Activated CD8-positive, alpha-beta memory T cell treated with anti-CD3 and anti-CD28 coated beads, Interleukin-2, amount 10 ng/mL, durations not matched to agents 7 days and 5 days (primary cell): ENCODE measurements around the gene ETFA. TPM values are rescaled to one million over a fixed set of nuclear protein-coding genes. Genes with fewer than 3 reads are reported as not detected.

Experiments used
- ATAC-seq: fragments of 150-1000 bp; cut with Tn5 transposase; one replicate; pipeline ENCODE4 v1.10.0; 2021; ENCODE audit warnings: moderate library complexity
- CTCF ChIA-PET: fragments of 350-600 bp; sonication (Branson Sonifier 250); formaldehyde crosslinking; loops from one replicate; lab custom pipeline; 2021; ENCODE audit warnings: antibody characterized with exemption; lab: Charles Lee
- DNase-seq: peaks from one replicate; pipeline ENCODE4 v3.0.0-alpha.2; 2020
- H3K27ac Mint-ChIP-seq: one replicate; pipeline ENCODE4 v1.8.0; 2021; ENCODE audit warnings: mild to moderate bottlenecking, mixed read lengths
- H3K27me3 Mint-ChIP-seq: one replicate; pipeline ENCODE4 v1.8.0; 2021; ENCODE audit warnings: mixed read lengths
- H3K36me3 Mint-ChIP-seq: one replicate; pipeline ENCODE4 v1.8.0; 2021; ENCODE audit warnings: mild to moderate bottlenecking, mixed read lengths
- H3K4me1 Mint-ChIP-seq: one replicate; pipeline ENCODE4 v1.8.0; 2021; ENCODE audit warnings: mixed read lengths
- H3K4me3 Mint-ChIP-seq: one replicate; pipeline ENCODE4 v1.8.0; 2021; ENCODE audit warnings: mild to moderate bottlenecking, moderate library complexity, mixed read lengths
- H3K9me3 Mint-ChIP-seq: one replicate; pipeline ENCODE4 v1.8.0; 2022; ENCODE audit warnings: low read depth, mixed read lengths
- total RNA-seq, 2 experiments: library from RNA; stranded (reverse); gene quantifications; one replicate each; pipeline ENCODE4 v1.2.3, GENCODE V29; 2021

ETFA gene
- total RNA-seq, 2 experiments from 2014 or later, result 119 to 142 TPM

DNA sequence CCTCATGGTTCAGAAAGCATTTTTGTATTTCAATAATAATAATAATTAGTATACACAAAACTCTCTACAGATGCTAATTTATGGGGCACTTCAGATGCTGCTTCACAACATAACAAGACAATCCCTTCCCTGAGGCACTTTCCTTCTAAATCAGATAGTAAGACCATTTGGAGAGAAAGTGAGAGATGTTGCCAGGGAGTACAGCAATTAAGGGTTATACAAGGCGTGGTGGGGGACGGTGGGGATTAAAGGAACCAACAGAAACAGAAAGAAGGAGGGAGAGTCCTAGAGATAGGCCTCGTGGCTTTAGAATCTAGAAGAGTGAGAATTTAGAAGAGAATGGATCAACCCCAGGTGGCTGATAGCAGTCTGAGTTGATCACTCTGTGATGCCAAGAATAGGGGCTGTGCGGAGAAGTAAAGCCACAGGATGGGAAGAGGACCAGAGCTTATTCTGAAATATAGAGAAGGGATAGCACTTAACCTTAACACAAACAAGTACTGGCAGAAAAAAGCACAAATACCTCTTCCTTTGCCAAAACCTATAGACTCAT is 76.9 kb downstream of the ETFA start:
- H3K4me1 Mint-ChIP-seq, result no peaks in the 10 kb centered on the region
- peaks cover 4% of the 10 kb centered on the region for H3K36me3 Mint-ChIP-seq
- no peaks in the 10 kb centered on the region for H3K27me3 Mint-ChIP-seq
- H3K27ac Mint-ChIP-seq, result no peak overlapping the region
- H3K9me3 Mint-ChIP-seq, result no peaks in the 10 kb centered on the region
- DNase-seq, result no peak
- CTCF ChIA-PET, result interaction anchor here (1.0 to 1.6 kb wide), 3 partner anchors 9 to 42 kb away, joined by 3 to 5 read pairs (median 3); no protein-coding TSS in a partner anchor
- no peak overlapping the region for H3K4me3 Mint-ChIP-seq
- no peak for ATAC-seq

DNA sequence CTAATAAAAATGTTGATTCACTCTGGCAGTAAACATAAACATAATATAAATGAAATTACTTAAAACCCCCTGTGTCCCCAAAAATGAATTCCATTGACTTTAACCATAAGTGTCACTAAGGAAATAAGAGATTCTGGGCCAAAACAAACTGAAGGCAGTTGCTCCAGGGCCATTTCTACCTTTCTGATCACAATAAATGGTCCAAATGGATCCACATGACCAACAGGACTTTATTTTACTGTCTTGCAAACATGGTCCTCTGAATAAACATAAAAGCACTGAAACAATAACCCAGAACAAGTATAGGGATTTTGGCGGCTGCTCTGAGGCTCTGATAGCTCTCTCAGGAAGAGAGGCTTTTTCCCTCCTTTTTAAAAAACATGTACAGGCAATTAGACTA is 77.3 kb downstream of the ETFA start:
- Mint-ChIP-seq H3K4me1 (no peaks in the 10 kb centered on the region), H3K4me3 (no peak overlapping the region), H3K36me3 (peaks cover 4% of the 10 kb centered on the region), H3K9me3 (no peaks in the 10 kb centered on the region), H3K27me3 (no peaks in the 10 kb centered on the region), H3K27ac (no peak overlapping the region)
- DNase-seq, result no peak
- CTCF ChIA-PET, result interaction anchor here (1.0 to 1.5 kb wide), 2 partner anchors 10 to 42 kb away, joined by 3 to 5 read pairs; no protein-coding TSS in a partner anchor
- ATAC-seq, result no peak

GRCh38 chr15:76229266-76229665 is 82.0 kb downstream of the ETFA start:
- ATAC-seq, result no peak
- no peak for DNase-seq
- H3K4me1 Mint-ChIP-seq, result no peaks in the 10 kb centered on the region
- no peaks in the 10 kb centered on the region for H3K27me3 Mint-ChIP-seq
- peaks cover 8% of the 10 kb centered on the region for H3K36me3 Mint-ChIP-seq
- H3K27ac Mint-ChIP-seq, result no peak overlapping the region
- no peaks in the 10 kb centered on the region for H3K9me3 Mint-ChIP-seq
- H3K4me3 Mint-ChIP-seq, result no peak overlapping the region
- CTCF ChIA-PET, result no interaction called here

- CTCF ChIA-PET, result no interaction called here
- ATAC-seq, result no peak
- Mint-ChIP-seq H3K4me3 (no peak overlapping the region), H3K4me1 (peaks cover 3% of the 10 kb centered on the region), H3K27ac (no peak overlapping the region), H3K36me3 (peaks cover 34% of the 10 kb centered on the region), H3K27me3 (no peaks in the 10 kb centered on the region), H3K9me3 (no peaks in the 10 kb centered on the region)
- DNase-seq, result no peak
These were observed 87.7 kb downstream of the ETFA start for GRCh38 chr15:76223521-76223920.

- DNase-seq (no peak), ATAC-seq (no peak)
- Mint-ChIP-seq H3K36me3 (peaks cover 36% of the 10 kb centered on the region), H3K4me1 (peaks cover 6% of the 10 kb centered on the region), H3K9me3 (no peaks in the 10 kb centered on the region), H3K4me3 (no peak overlapping the region), H3K27me3 (no peaks in the 10 kb centered on the region), H3K27ac (no peak overlapping the region)
- CTCF ChIA-PET, result interaction anchor here (1.4 kb wide), 1 partner anchor 32 kb away, joined by 3 read pairs; no protein-coding TSS in a partner anchor
These were observed 89.1 kb downstream of the ETFA start for GRCh38 chr15:76222159-76222558.

DNA sequence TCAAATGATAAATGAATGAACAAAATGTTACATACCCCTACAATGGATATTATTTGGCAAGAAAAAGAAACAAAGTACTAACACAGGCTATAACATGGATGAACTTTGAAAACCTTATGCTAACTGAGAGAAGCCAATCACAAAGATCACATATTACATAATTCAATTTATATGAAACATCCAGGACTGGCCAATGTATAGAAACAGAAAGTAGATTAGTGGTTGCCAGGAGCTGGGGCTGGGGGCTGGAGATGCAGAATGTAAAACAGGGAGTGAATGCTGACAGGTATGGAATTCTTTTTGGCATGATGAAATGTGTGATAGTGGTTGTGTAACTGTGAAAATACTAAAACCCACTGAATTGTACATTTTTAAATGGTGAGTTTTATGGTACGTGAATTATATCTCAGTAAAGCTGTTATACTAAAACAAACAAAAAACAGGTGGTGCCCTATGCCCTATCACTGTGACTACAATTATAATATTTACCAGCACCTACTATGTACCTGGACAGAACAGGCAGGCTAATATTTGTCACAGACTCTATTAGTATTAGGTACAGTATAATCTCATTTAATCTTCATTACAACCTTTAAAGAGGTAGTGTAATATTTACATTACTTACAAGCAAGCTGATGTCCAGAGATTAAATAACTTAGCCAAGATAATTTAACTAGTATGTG is 90.0 kb downstream of the ETFA start:
- peaks cover 37% of the 10 kb centered on the region for H3K36me3 Mint-ChIP-seq
- H3K4me3 Mint-ChIP-seq, result no peak overlapping the region
- CTCF ChIA-PET, result interaction anchor here (1.4 kb wide), 1 partner anchor 31 kb away, joined by 3 read pairs; no protein-coding TSS in a partner anchor
- no peak overlapping the region for H3K27ac Mint-ChIP-seq
- DNase-seq, result no peak
- H3K27me3 Mint-ChIP-seq, result no peaks in the 10 kb centered on the region
- H3K4me1 Mint-ChIP-seq, result peaks cover 10% of the 10 kb centered on the region
- ATAC-seq, result no peak
- no peaks in the 10 kb centered on the region for H3K9me3 Mint-ChIP-seq

DNA sequence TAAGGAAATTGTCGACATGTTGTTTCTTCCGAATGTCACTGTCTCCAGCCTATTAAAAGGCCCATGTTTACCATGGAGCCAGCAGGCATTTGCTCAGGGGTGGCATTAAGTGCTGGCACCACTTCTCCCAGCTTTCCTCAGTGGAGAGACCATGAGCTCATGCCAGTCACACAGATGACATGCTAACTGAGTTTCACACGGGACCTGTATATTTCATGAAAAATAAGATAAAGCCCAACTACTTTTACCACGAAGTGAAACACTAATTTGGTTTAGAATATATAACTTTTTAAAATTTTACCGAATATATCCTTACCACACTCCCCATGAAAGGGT is 93.4 kb downstream of the ETFA start:
- ATAC-seq, result no peak
- H3K27me3 Mint-ChIP-seq, result no peaks in the 10 kb centered on the region
- no peak for DNase-seq
- CTCF ChIA-PET, result no interaction called here
- H3K9me3 Mint-ChIP-seq, result no peaks in the 10 kb centered on the region
- no peak overlapping the region for H3K4me3 Mint-ChIP-seq
- H3K27ac Mint-ChIP-seq, result no peak overlapping the region
- H3K36me3 Mint-ChIP-seq, result peaks cover 29% of the 10 kb centered on the region
- peaks cover 10% of the 10 kb centered on the region for H3K4me1 Mint-ChIP-seq

DNA sequence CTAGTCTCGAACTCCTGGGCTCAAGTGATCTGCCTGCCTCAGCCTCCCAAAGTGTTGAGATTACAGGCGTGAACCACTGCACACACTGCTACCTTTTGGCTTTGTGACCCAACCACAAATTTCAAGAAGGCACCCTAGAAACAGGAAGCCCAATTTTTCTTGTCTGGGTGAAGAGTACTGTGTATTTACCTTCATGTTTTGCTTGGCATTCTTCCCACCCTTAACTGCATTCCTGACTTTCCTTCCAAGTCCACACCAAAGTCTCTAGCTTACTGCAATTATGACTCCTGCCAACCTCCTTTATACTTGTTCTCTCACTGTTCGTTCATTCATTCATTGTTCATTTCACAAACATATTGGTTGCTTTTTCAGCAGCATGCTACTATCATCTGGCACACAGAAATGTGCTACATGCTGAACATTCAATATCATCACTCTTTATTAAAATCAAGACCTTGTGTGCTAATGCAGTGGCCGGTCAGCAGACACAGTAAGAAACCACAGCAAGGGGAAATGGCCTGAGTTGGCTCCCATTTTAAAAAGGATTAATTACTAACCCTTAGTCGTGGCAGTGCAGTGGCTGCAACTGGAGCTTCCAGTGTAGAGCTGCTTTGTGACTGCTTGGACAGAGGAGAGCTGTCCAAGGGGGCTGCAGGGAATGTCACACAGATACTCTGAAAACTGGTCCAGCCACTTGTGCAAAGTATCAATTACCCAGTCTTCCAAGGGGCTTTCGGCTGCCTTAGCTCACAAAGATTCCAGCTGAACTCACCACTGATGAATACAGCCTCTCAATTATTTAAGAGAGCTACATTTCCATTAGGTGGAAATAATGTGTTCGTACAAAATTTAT is 94.0 kb downstream of the ETFA start:
- Mint-ChIP-seq H3K9me3 (no peaks in the 10 kb centered on the region), H3K27me3 (no peaks in the 10 kb centered on the region), H3K27ac (no peak overlapping the region), H3K36me3 (peaks cover 28% of the 10 kb centered on the region), H3K4me1 (peaks cover 10% of the 10 kb centered on the region), H3K4me3 (no peak overlapping the region)
- CTCF ChIA-PET, result no interaction called here
- ATAC-seq (no peak), DNase-seq (no peak)

DNA sequence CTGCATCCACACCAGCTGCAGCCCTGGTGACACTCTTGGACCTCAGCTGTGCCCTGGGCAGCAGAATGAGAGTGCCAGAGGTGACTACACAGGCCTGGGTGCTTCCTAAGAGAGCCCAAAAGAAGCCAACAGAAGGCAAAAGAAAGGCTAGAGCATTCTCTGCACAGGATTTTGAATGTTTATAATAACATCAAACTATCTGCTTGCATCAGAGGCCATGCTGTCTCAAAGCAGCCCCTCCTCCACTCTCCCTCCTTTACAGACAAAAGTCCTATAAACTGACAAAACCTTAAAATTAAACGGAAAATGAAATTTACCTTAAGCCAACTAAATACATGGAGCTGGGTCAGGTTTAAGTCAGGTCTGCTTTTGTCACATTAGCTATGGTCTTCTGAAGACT is 95.6 kb downstream of the ETFA start:
- H3K36me3 Mint-ChIP-seq, result peaks cover 22% of the 10 kb centered on the region
- H3K4me3 Mint-ChIP-seq, result no peak overlapping the region
- peaks cover 10% of the 10 kb centered on the region for H3K4me1 Mint-ChIP-seq
- H3K27me3 Mint-ChIP-seq, result no peaks in the 10 kb centered on the region
- H3K9me3 Mint-ChIP-seq, result no peaks in the 10 kb centered on the region
- CTCF ChIA-PET, result no interaction called here
- no peak overlapping the region for H3K27ac Mint-ChIP-seq
- DNase-seq (no peak), ATAC-seq (no peak)

DNA sequence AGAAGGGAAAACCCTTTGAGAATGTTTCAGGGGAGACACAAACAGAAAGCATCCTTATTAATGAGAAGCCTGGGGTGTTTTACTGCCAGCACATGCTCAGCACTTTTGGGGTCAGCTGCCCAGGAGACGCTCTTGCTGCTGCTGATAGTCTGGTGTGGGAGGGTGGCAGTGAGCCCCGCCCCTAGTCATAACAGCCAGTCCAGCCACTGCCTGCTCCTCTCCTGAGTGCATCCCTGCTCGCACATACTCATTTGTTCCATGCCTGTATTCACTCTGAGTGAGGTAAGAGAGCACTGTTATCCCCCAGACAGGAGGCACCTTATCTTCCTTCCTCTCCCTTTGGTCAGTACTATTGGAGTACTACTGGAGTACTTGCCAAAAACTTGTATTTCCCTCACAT is 101.3 kb downstream of the ETFA start:
- Mint-ChIP-seq H3K36me3 (no peaks in the 10 kb centered on the region), H3K27me3 (no peaks in the 10 kb centered on the region), H3K27ac (no peak overlapping the region), H3K4me3 (no peak overlapping the region), H3K9me3 (no peaks in the 10 kb centered on the region), H3K4me1 (no peaks in the 10 kb centered on the region)
- no peak for ATAC-seq
- no peak for DNase-seq
- CTCF ChIA-PET, result no interaction called here

DNA sequence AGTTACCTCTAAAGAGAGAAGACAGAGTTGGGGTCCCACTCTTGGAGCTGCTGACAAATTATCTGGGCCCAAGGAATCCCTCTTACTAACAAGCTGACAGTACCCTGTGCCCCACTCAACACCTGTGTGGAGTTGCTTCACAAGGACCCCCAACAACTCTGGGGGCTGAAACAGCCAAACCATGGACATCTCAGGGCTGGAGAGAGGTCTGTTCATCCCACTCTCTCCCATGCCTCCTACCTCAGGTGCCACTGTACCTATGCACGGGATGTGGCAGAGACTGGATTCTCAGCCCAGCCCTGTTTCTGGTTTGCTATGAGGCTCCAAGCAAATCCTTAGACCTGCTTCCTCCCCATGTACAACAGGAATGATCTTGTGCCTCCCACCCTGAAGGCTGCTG is 101.7 kb downstream of the ETFA start:
- H3K36me3 Mint-ChIP-seq, result no peaks in the 10 kb centered on the region
- DNase-seq (no peak), ATAC-seq (no peak)
- CTCF ChIA-PET, result no interaction called here
- H3K4me1 Mint-ChIP-seq, result no peaks in the 10 kb centered on the region
- no peak overlapping the region for H3K4me3 Mint-ChIP-seq
- H3K27me3 Mint-ChIP-seq, result no peaks in the 10 kb centered on the region
- H3K27ac Mint-ChIP-seq, result no peak overlapping the region
- no peaks in the 10 kb centered on the region for H3K9me3 Mint-ChIP-seq

DNA sequence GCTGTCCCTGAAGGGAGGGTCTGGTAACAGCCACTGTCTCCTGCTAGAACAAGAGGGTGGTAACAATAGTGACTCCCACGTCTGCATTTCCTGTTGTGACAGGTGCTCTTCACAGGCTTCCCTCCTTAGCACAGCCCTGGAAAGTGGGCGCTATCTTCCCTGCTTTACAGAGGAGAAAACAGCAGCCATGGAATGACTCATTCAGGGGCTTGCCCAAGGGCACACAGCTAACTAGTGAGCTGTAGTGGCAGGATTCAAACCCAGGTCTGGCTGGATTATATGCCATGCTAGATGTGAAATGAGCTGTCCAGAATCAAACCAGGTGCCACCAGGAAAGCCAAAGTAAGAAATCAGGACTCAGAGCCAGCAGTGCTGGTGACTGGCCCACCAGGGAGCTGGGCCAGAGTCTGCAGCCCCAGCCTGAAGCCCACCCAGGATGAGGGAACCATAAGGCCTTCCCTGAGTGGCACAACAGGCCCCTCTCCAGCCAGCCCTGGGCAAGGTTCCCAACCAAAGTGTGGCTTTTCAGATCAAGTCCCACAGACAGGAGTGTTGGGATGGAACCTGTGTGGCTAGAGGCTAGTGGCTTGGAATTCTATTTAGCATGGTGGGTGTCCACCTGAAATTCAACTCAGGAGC is 102.4 kb downstream of the ETFA start:
- H3K4me3 Mint-ChIP-seq, result no peak overlapping the region
- H3K9me3 Mint-ChIP-seq, result no peaks in the 10 kb centered on the region
- no peak overlapping the region for H3K27ac Mint-ChIP-seq
- ATAC-seq (peak; percentile 27), DNase-seq (no peak)
- no peaks in the 10 kb centered on the region for H3K4me1 Mint-ChIP-seq
- CTCF ChIA-PET, result interaction anchor here (1.3 kb wide), 1 partner anchor 18 kb away, joined by 3 read pairs; no protein-coding TSS in a partner anchor
- no peaks in the 10 kb centered on the region for H3K27me3 Mint-ChIP-seq
- no peaks in the 10 kb centered on the region for H3K36me3 Mint-ChIP-seq

DNA sequence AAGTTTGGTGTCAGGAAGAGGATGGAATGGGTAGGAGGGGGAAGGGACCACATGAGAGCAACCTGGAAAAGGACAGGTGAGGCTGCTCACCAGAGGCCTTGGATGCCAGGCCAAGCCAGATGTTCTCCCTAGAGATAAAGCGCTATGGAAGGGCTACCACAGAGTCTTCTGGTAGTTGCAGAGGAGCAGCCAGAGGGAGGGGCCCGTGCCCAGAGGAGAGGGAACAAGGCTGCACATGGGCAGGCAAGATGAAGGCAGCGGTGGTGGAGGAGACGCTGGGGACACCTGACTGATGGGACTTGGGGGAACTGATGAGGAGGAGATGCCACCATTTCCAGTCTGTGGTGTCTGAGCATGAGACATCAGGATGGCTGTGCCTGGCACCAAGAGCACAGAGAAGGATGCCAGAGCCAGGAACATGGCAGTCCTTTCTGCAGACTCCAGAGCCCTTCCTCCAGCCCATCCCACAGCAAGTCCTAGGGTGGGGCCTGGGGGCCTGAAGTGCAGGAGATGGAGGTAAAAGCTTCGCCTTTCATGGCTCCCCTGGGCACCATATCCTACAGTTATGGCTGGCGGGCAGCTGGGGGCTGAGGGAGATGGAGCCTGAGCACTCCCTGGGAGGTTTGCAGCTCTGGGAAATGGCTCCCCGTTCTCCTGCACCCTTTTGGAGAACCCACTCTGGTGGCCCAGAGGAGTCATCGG is 103.0 kb downstream of the ETFA start:
- Mint-ChIP-seq H3K27ac (no peak overlapping the region), H3K36me3 (no peaks in the 10 kb centered on the region), H3K4me1 (no peaks in the 10 kb centered on the region), H3K4me3 (no peak overlapping the region), H3K27me3 (no peaks in the 10 kb centered on the region), H3K9me3 (no peaks in the 10 kb centered on the region)
- ATAC-seq, result no peak
- no peak for DNase-seq
- CTCF ChIA-PET, result interaction anchor here (1.3 kb wide), 1 partner anchor 17 kb away, joined by 3 read pairs; no protein-coding TSS in a partner anchor
